Astrocyte (in vitro differentiated cells and primary cell): ENCODE data around the gene TOMM22. TPM values are rescaled to one million over a fixed set of nuclear protein-coding genes. Genes with fewer than 3 reads are reported as not detected.

Experiments
- DNase-seq: peaks from one replicate; pipeline ENCODE4 v3.0.0-alpha.2; 2010; ENCODE audit warnings: low read depth
- FAIRE-seq: peaks from 2 replicates; lab custom pipeline; 2011; peaks lifted over from hg19 to GRCh38; lab: Jason Lieb, UNC
- H2AFZ ChIP-seq: 2 replicates; pipeline ENCODE4 v1.6.0; 2012; ENCODE audit warnings: low read depth, low read length, inconsistent platforms
- H3K27ac ChIP-seq: 2 replicates; pipeline ENCODE4 v1.5.1; 2011; ENCODE audit warnings: low read depth, low read length, inconsistent platforms
- H3K27me3 ChIP-seq: 2 replicates; pipeline ENCODE4 v1.6.0; 2011; ENCODE audit warnings: low read length, inconsistent platforms; ENCODE audit not compliant: insufficient read depth
- H3K36me3 ChIP-seq: 2 replicates; pipeline ENCODE4 v1.5.1; 2011; ENCODE audit warnings: low read length, inconsistent platforms; ENCODE audit not compliant: insufficient read depth
- H3K4me1 ChIP-seq: 2 replicates; pipeline ENCODE4 v1.5.1; 2011; ENCODE audit warnings: low read length, inconsistent platforms; ENCODE audit not compliant: insufficient read depth
- H3K4me2 ChIP-seq: 2 replicates; pipeline ENCODE4 v1.6.0; 2012; ENCODE audit warnings: low read length, inconsistent platforms
- H3K4me3 ChIP-seq: 2 replicates; pipeline ENCODE4 v1.5.1; 2011; ENCODE audit warnings: low read depth, mild to moderate bottlenecking, low read length, inconsistent platforms; ENCODE audit not compliant: insufficient read depth
- H3K79me2 ChIP-seq: 2 replicates; pipeline ENCODE4 v1.6.0; 2012; ENCODE audit warnings: mild to moderate bottlenecking, low read length, inconsistent platforms; ENCODE audit not compliant: insufficient read depth
- H3K9ac ChIP-seq: 2 replicates; pipeline ENCODE4 v1.6.0; 2012; ENCODE audit warnings: mild to moderate bottlenecking, low read length, inconsistent platforms
- H3K9me3 ChIP-seq: 2 replicates; pipeline ENCODE4 v1.5.1; 2012; ENCODE audit warnings: low read depth, mild to moderate bottlenecking, low read length, inconsistent platforms; ENCODE audit not compliant: insufficient read depth
- H4K20me1 ChIP-seq: 2 replicates; pipeline ENCODE4 v1.6.0; 2012; ENCODE audit warnings: low read length, inconsistent platforms; ENCODE audit not compliant: insufficient read depth
- H3K27ac Mint-ChIP-seq: one replicate; pipeline ENCODE4 v1.8.0; 2021; ENCODE audit warnings: mild to moderate bottlenecking, mixed read lengths; ENCODE audit not compliant: unreplicated experiment
- H3K27me3 Mint-ChIP-seq: one replicate; pipeline ENCODE4 v1.8.0; 2021; ENCODE audit warnings: low read depth, mixed read lengths; ENCODE audit not compliant: unreplicated experiment
- H3K36me3 Mint-ChIP-seq: one replicate; pipeline ENCODE4 v1.8.0; 2021; ENCODE audit warnings: low read depth, mixed read lengths; ENCODE audit not compliant: unreplicated experiment
- H3K4me1 Mint-ChIP-seq: one replicate; pipeline ENCODE4 v1.8.0; 2021; ENCODE audit warnings: low read depth, mixed read lengths; ENCODE audit not compliant: unreplicated experiment
- H3K4me3 Mint-ChIP-seq: one replicate; pipeline ENCODE4 v1.8.0; 2021; ENCODE audit warnings: mild to moderate bottlenecking, moderate library complexity, mixed read lengths; ENCODE audit not compliant: unreplicated experiment
- H3K9me3 Mint-ChIP-seq: one replicate; pipeline ENCODE4 v1.8.0; 2021; ENCODE audit warnings: mild to moderate bottlenecking, mixed read lengths; ENCODE audit not compliant: unreplicated experiment
- EZH2 ChIP-seq: IDR thresholded peaks from 2 replicates; pipeline ENCODE4 v1.6.1; 2012; ENCODE audit warnings: mild to moderate bottlenecking, low read length, inconsistent platforms; ENCODE audit not compliant: insufficient read depth
- total RNA-seq: library from RNA; stranded (reverse); gene quantifications from 2 replicates; pipeline ENCODE4 v1.2.1, GENCODE V29; 2021
- TF ChIP-seq, protein P1 (sequence below): IDR thresholded peaks from 2 replicates; pipeline ENCODE4 v1.5.1; 2011; ENCODE audit warnings: low read depth, mild to moderate bottlenecking, inconsistent platforms, low read length, moderate library complexity; ENCODE audit not compliant: insufficient read depth

The TOMM22 gene
- total RNA-seq, 1 donor from 2014 or later: 77.8 TPM

DNA sequence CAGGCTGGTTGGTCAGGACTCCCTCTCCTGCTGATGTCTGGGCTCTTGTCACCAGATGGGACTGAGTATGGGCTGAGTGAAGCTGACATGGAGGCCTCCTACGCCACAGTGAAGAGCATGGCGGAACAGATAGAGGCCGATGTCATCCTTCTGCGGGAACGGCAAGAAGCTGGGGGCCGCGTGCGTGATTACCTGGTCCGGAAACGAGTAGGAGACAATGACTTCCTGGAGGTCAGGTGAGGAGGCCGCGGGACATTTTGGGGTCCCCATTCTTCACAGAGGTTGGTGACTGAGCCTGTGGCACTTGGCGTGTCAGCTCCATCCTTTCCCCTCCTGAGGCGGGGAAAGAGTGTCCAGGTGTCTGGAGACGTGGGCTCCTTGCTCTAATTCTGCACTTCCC lies 34.1 kb downstream of the TOMM22 start:
- H3K27ac Mint-ChIP-seq: no peak overlapping the region
- peaks cover 42% of the 10 kb centered on the region for H3K4me1 Mint-ChIP-seq
- no peak overlapping the region for H3K9ac ChIP-seq
- FAIRE-seq (no peak), DNase-seq (no peak)
- TF ChIP-seq EZH2: no peak
- TF ChIP-seq, protein P1, sequence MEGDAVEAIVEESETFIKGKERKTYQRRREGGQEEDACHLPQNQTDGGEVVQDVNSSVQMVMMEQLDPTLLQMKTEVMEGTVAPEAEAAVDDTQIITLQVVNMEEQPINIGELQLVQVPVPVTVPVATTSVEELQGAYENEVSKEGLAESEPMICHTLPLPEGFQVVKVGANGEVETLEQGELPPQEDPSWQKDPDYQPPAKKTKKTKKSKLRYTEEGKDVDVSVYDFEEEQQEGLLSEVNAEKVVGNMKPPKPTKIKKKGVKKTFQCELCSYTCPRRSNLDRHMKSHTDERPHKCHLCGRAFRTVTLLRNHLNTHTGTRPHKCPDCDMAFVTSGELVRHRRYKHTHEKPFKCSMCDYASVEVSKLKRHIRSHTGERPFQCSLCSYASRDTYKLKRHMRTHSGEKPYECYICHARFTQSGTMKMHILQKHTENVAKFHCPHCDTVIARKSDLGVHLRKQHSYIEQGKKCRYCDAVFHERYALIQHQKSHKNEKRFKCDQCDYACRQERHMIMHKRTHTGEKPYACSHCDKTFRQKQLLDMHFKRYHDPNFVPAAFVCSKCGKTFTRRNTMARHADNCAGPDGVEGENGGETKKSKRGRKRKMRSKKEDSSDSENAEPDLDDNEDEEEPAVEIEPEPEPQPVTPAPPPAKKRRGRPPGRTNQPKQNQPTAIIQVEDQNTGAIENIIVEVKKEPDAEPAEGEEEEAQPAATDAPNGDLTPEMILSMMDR: no peak
- H3K27me3 ChIP-seq: no peaks in the 10 kb centered on the region
- H3K36me3 ChIP-seq: peaks cover 3% of the 10 kb centered on the region
- no peaks in the 10 kb centered on the region for H3K27me3 Mint-ChIP-seq
- peaks cover 17% of the 10 kb centered on the region for H3K4me1 ChIP-seq
- H3K27ac ChIP-seq: no peak overlapping the region
- H2AFZ ChIP-seq: no peak overlapping the region
- H3K9me3 ChIP-seq: no peaks in the 10 kb centered on the region
- H3K9me3 Mint-ChIP-seq: no peaks in the 10 kb centered on the region
- H3K36me3 Mint-ChIP-seq: peaks cover 45% of the 10 kb centered on the region
- H3K4me2 ChIP-seq: no peak overlapping the region
- peaks cover 65% of the 10 kb centered on the region for H3K79me2 ChIP-seq
- peaks cover 77% of the 10 kb centered on the region for H4K20me1 ChIP-seq
- no peak overlapping the region for H3K4me3 Mint-ChIP-seq
- no peak overlapping the region for H3K4me3 ChIP-seq

DNA sequence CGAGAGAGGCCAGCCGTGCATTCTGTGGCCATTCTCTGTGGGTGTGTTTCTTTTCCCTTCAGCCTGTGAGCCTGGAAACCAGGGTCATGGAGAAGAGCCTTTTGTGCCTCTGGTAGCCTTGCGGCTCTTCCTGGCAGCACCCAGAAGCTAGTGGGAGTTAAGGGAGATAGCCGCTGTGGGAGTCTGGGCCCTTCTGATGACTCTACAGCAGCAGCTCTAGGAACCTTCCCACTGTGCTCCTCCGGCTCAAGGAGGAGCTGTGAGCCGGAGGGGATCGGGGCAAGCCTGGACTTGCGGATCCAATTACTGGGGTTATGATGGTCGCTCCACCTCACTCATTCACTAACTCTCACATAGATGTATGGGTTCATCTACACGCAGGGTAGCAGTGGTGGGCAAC lies 34.5 kb downstream of the TOMM22 start:
- no peak for TF ChIP-seq EZH2
- TF ChIP-seq, protein P1: no peak
- no peaks in the 10 kb centered on the region for H3K9me3 Mint-ChIP-seq
- H3K4me2 ChIP-seq: no peak overlapping the region
- H3K27ac ChIP-seq: no peak overlapping the region
- no peak overlapping the region for H3K9ac ChIP-seq
- no peaks in the 10 kb centered on the region for H3K27me3 Mint-ChIP-seq
- H3K4me3 ChIP-seq: no peak overlapping the region
- no peak overlapping the region for H2AFZ ChIP-seq
- no peak overlapping the region for H3K4me3 Mint-ChIP-seq
- peaks cover 61% of the 10 kb centered on the region for H3K79me2 ChIP-seq
- H3K36me3 Mint-ChIP-seq: peaks cover 43% of the 10 kb centered on the region
- H3K4me1 ChIP-seq: peaks cover 17% of the 10 kb centered on the region
- H3K27me3 ChIP-seq: no peaks in the 10 kb centered on the region
- DNase-seq (no peak), FAIRE-seq (no peak)
- peaks cover 42% of the 10 kb centered on the region for H3K4me1 Mint-ChIP-seq
- H3K36me3 ChIP-seq: peaks cover 3% of the 10 kb centered on the region
- no peaks in the 10 kb centered on the region for H3K9me3 ChIP-seq
- peaks cover 74% of the 10 kb centered on the region for H4K20me1 ChIP-seq
- no peak overlapping the region for H3K27ac Mint-ChIP-seq

DNA sequence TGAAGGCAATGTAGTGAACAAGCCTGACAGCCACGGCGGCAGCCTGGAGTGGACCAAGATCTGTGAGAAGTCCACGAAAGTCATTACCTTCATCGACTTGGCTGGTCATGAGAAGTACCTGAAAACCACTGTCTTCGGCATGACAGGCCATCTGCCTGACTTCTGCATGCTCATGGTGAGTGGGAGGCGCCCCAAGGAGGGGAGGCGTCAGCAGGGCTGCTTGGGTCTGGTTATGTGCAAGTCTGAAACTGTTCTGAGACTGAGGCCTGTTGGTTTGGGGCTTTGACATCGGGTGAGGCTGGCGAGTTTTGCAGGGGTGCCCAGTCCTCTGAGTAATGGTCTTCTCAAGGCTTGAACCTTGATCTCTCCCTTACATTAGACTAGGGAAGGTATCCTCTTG lies 35.1 kb downstream of the TOMM22 start:
- H4K20me1 ChIP-seq: peaks cover 73% of the 10 kb centered on the region
- FAIRE-seq: no peak
- peaks cover 17% of the 10 kb centered on the region for H3K4me1 ChIP-seq
- H3K36me3 ChIP-seq: peaks cover 3% of the 10 kb centered on the region
- no peak overlapping the region for H2AFZ ChIP-seq
- H3K9ac ChIP-seq: no peak overlapping the region
- H3K4me3 ChIP-seq: no peak overlapping the region
- H3K27ac ChIP-seq: no peak overlapping the region
- Mint-ChIP-seq H3K4me1 (peaks cover 42% of the 10 kb centered on the region), H3K36me3 (peaks cover 43% of the 10 kb centered on the region), H3K4me3 (peak overlapping the region; percentile 50), H3K27me3 (no peaks in the 10 kb centered on the region), H3K27ac (no peak overlapping the region), H3K9me3 (no peaks in the 10 kb centered on the region)
- TF ChIP-seq EZH2: no peak
- TF ChIP-seq, protein P1: no peak
- no peaks in the 10 kb centered on the region for H3K9me3 ChIP-seq
- no peak for DNase-seq
- no peaks in the 10 kb centered on the region for H3K27me3 ChIP-seq
- H3K4me2 ChIP-seq: no peak overlapping the region
- H3K79me2 ChIP-seq: peaks cover 56% of the 10 kb centered on the region
